AG09309 (cell line): ENCODE measurements around the gene GPATCH2L.

ENCODE experiments used
- DNase-seq: peaks from one replicate; pipeline ENCODE4 v3.0.0-alpha.2; 2010; ENCODE audit warnings: low read depth
- H3K4me3 ChIP-seq: 2 replicates; pipeline ENCODE4 v1.5.1; 2011; ENCODE audit warnings: mild to moderate bottlenecking, low read depth, low read length, moderate library complexity; ENCODE audit not compliant: control insufficient read depth
- TF ChIP-seq, protein P1 (sequence below): IDR thresholded peaks from 2 replicates; pipeline ENCODE4 v1.5.1; 2011; ENCODE audit warnings: mild to moderate bottlenecking, low read depth, low read length, inconsistent platforms; ENCODE audit not compliant: insufficient read depth, control insufficient read depth; ENCODE audit errors: missing control alignments

Gene GPATCH2L

DNA sequence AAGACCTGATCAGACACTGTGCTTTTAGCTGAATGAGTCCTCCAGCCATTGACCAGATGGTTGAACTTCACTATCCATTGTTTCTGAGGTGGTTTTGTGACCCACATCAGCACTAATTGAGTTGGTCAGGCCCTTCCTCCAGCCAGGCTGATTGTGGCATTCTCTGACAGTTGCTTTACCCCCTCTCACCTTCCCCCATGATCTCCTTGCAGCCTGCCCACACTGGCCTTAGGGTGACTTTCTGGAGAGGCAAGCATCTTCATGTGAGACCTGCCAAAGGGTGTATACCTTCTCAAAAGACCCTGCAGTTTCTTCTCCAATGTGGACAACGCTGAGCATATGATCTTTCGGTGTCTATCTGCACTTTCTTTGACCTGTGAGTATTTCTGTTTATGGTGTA lies 83.9 kb downstream of the GPATCH2L start:
- DNase-seq, result no peak
- H3K4me3 ChIP-seq, result no peak overlapping the region
- TF ChIP-seq, protein P1, sequence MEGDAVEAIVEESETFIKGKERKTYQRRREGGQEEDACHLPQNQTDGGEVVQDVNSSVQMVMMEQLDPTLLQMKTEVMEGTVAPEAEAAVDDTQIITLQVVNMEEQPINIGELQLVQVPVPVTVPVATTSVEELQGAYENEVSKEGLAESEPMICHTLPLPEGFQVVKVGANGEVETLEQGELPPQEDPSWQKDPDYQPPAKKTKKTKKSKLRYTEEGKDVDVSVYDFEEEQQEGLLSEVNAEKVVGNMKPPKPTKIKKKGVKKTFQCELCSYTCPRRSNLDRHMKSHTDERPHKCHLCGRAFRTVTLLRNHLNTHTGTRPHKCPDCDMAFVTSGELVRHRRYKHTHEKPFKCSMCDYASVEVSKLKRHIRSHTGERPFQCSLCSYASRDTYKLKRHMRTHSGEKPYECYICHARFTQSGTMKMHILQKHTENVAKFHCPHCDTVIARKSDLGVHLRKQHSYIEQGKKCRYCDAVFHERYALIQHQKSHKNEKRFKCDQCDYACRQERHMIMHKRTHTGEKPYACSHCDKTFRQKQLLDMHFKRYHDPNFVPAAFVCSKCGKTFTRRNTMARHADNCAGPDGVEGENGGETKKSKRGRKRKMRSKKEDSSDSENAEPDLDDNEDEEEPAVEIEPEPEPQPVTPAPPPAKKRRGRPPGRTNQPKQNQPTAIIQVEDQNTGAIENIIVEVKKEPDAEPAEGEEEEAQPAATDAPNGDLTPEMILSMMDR, result no peak

DNA sequence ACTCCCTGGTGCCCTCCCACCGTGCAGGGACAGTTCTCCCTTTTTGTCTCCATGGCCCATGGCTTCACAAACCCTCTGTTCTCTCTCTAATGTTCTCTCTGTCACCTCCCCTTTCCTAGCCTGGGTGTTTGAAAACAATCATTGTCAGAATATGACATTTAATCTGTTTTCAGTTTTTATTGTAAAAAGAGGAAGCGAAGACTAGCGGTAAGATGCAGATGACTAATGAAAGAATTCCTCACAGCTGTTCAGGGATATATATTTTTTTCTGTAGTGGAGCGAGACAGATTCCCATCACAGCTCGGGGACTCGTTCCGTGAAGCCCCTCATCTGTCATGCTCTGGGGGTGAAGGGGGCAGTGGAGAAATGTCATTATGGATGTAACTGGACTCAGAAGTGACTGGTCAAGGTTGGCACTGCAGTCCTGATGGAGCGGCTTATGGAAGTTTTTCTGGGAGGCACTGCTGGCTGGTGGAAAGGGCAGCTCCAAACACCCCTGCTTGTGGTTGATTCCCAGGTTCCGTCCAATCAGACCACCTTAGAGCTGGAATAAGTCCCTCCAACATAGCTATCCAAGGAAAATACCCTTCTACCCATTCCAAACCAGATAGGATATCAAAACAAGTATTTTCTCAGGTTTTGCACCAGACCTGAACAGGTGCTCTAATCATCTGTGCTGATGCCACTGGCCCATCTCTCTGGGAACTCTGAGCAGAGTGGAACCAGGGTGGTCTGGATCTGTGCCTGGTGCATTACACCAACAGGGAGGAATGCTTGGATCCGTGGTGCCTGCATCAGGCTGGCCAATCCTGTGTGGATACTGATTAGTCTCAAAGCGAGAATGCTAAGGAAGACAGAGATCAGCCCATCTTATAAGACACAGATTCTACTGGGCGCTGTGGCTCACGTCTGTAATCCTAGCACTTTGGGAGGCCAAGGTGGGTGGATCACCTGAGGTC lies 84.7 kb downstream of the GPATCH2L start:
- no peak overlapping the region for H3K4me3 ChIP-seq
- TF ChIP-seq, protein P1, result no peak
- DNase-seq, result no peak

DNA sequence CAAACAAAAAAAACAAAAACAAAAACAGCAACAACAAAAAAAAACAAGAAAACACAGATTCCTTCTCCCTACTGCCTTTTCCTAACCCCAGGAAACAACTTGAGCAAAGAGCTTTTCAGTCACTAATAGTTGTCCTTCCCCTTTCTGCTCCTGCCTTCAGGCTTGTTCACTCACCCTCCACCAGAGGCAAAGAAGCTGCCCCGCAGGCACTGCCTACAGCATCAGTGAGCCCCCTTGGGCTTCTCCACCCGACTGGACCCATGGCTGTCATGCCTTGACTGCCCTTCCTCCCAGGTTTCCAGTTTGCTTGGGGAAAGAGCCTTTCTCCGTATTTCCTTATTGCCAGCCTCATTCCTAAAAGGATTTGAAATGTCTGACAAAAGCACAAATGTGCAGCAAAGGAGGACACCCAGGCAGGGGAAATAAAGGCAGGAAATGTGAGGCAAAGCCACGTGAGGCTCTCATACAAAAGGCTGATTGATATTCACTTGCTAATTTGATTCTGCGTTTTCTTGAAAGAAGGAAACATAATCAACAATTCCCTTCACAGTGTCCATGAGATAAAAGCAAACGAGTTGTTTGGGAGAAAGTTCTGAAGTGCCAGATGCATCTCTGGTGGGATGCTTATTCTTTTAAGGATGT lies 85.7 kb downstream of the GPATCH2L start:
- DNase-seq, result no peak
- TF ChIP-seq, protein P1, result no peak
- H3K4me3 ChIP-seq, result no peak overlapping the region

DNA sequence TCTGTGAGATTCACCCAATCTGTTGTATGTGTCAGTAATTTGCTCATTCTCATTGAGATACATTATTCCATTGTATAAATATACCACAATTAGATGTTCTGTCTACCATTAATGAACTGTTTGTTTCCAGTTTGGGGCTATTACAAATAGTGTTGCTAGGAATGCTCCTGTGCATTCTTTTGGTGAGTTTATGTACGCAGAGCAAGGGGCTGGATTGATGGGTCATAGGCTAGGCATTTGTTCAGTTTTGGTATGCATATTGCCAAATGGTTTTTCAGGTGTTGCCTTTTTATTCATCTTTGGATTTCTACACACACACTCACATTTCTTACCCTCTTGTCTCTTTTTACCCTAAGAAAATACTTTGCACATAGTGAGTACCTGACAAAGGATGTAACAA lies 93.4 kb downstream of the GPATCH2L start:
- H3K4me3 ChIP-seq, result no peak overlapping the region
- TF ChIP-seq, protein P1, result no peak
- no peak for DNase-seq

DNA sequence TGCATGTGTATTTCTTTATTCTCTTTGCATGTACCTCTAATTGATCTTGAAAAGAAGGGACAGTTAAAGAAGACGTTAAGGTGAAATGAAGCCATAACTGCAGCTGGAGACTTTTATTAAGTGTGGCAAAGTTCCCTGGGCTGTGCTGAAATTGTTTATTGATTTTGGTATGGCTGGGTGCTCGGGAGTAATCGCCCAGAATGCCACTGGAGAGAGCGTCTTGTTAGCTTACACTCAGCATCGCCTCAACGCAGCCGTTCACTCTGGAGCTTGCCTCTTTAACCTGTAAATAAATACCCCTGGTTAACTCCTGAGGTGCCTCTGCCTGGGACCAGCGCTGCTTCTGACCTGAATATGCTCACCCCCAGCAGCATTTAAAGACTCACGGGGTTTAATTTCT lies 98.6 kb downstream of the GPATCH2L start:
- TF ChIP-seq, protein P1, result no peak
- no peak overlapping the region for H3K4me3 ChIP-seq
- DNase-seq, result no peak

DNA sequence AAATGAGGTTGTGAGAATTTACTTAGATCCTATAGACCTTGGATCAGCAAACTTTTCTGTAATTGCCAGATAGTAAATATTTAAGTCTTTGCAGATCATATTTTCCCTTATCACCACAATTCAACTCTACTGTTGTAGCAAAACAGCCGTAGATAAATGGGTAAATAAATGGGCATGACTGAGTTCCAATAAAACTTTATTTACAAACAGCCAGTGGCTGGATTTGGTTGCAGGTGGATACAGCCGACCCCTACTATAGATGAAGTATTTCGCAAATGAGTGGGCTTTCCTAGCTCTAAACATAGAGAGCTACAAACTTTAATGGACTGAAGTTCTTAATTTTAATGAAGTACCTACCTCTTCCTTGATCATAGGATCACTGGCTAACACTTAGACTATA lies 100.7 kb downstream of the GPATCH2L start:
- TF ChIP-seq, protein P1, result no peak
- no peak for DNase-seq

More for the DNA sequence above, 100.7 kb downstream of the GPATCH2L start:
- no peak overlapping the region for H3K4me3 ChIP-seq
